Thoracic aorta (tissue), 2 donors: ENCODE measurements around the gene AGRP. TPM values are rescaled to one million over a fixed set of nuclear protein-coding genes. Genes with fewer than 3 reads are reported as not detected.

ENCODE experiments used
- ATAC-seq: fragments of 150-250 bp; one replicate; pipeline ENCODE4 v1.8.0; 2017; ENCODE audit warnings: low read depth; ENCODE audit not compliant: insufficient number of reproducible peaks, low FRiP score
- DNase-seq: peaks from one replicate; pipeline ENCODE4 v3.0.0-alpha.2; 2020; ENCODE audit warnings: low spot score
- H3K27ac ChIP-seq, 2 donors: fragments of 200-600 bp; sonication (generic); 1 replicate in 1 of 2; 2 replicates in 1 of 2; pipeline ENCODE4 v1.5.1; 2016; ENCODE audit warnings: mild to moderate bottlenecking in 2 of 2, moderate library complexity in 2 of 2
- H3K27me3 ChIP-seq: fragments of 200-600 bp; sonication (generic); replicated peaks from 2 replicates; pipeline ENCODE4 v1.6.0; 2016; ENCODE audit warnings: mild to moderate bottlenecking; ENCODE audit not compliant: insufficient read depth
- H3K36me3 ChIP-seq: fragments of 200-600 bp; sonication (generic); one replicate; pipeline ENCODE4 v1.5.1; 2016
- H3K4me1 ChIP-seq, 2 donors: fragments of 200-600 bp; sonication (generic); 1 replicate in 1 of 2; 2 replicates in 1 of 2; pipeline versions ENCODE4 v1.5.1 to v1.6.0; 2016; ENCODE audit warnings: low read depth in 2 of 2, mild to moderate bottlenecking in 1 of 2; ENCODE audit not compliant: control insufficient read depth in 1 of 2
- H3K4me3 ChIP-seq: fragments of 200-600 bp; sonication (generic); 2 replicates; pipeline ENCODE4 v1.5.1; 2016; ENCODE audit warnings: mild to moderate bottlenecking
- H3K9me3 ChIP-seq: fragments of 200-600 bp; sonication (generic); 2 replicates; pipeline ENCODE4 v1.5.1; 2016
- total RNA-seq, 2 donors: library from RNA; depleted of rRNA; stranded (reverse); fragments of >200 nt; gene quantifications; one replicate each; pipeline versions ENCODE4 v1.1.0 to v1.2.3, GENCODE V29; 2016
- TF ChIP-seq, protein P1 (sequence below): fragments of 200-600 bp; sonication (generic); IDR thresholded peaks from one replicate; pipeline ENCODE4 v1.5.1; 2019; ENCODE audit warnings: antibody characterized with exemption

AGRP gene, protein sequence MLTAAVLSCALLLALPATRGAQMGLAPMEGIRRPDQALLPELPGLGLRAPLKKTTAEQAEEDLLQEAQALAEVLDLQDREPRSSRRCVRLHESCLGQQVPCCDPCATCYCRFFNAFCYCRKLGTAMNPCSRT
- total RNA-seq, result not detected

DNA sequence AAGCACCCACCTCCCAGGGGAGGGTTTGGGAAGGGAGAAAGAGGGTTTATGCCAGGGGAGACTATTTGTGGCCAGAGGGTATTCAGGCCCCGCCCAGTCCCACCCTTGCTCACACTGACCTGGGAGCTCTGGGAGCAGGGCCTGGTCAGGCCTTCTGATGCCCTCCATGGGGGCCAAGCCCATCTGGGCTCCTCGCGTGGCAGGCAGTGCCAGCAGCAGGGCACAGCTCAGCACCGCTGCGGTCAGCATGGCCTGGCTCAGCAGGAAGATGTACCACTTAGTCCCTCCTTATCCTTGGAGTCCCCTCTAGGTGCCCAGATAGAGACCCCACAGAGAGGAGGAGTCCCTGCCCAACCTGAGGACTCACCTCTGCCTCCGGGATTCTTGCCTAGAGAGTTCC lies at the start of gene AGRP:
Gene AGRP, minus strand, starts transcription at position 398 of the 400 bp plus-strand sequence. Its CDS starts 149 bp downstream, at position 249.
- Histone ChIP-seq H3K36me3 (no peaks in the 10 kb centered on the region), H3K27me3 (no peaks in the 10 kb centered on the region), H3K27ac (no peak within 1 kb of the TSS), H3K4me1 (peaks cover 18 to 29% of the 10 kb centered on the region in 2 donors), H3K9me3 (no peaks in the 10 kb centered on the region), H3K4me3 (peak within 1 kb of the TSS; percentile 92)
- TF ChIP-seq, protein P1, sequence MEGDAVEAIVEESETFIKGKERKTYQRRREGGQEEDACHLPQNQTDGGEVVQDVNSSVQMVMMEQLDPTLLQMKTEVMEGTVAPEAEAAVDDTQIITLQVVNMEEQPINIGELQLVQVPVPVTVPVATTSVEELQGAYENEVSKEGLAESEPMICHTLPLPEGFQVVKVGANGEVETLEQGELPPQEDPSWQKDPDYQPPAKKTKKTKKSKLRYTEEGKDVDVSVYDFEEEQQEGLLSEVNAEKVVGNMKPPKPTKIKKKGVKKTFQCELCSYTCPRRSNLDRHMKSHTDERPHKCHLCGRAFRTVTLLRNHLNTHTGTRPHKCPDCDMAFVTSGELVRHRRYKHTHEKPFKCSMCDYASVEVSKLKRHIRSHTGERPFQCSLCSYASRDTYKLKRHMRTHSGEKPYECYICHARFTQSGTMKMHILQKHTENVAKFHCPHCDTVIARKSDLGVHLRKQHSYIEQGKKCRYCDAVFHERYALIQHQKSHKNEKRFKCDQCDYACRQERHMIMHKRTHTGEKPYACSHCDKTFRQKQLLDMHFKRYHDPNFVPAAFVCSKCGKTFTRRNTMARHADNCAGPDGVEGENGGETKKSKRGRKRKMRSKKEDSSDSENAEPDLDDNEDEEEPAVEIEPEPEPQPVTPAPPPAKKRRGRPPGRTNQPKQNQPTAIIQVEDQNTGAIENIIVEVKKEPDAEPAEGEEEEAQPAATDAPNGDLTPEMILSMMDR, result no peak
- DNase-seq, result no peak
- no peak for ATAC-seq

DNA sequence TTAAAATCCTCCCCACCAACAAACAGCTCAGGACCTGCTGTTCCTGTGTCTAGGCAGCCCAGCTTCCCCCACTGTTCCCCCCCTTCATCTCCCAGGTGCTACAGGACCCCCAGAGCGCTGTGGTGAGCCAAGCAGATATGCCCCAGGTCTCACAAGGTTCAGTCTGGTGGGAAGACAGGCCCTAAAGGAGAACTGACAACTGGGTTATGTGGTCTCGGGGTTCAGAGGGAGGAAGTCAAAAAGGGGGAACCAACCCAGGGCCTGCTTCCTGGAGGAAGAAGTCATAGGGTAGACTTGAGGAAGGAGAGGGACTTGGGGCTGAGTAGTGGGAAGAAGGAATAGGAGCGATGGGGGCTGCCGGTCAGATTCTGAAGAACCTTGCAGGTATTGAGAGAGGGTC lies 47.9 kb upstream of the AGRP start:
- TF ChIP-seq, protein P1, result no peak
- peaks cover 31 to 50% of the 10 kb centered on the region in 2 donors for H3K4me1 ChIP-seq
- H3K27me3 ChIP-seq, result no peaks in the 10 kb centered on the region
- H3K4me3 ChIP-seq, result peak overlapping the region; percentile 99
- peak overlapping the region; percentile 94 to 98 for H3K27ac ChIP-seq
- H3K36me3 ChIP-seq, result no peaks in the 10 kb centered on the region
- DNase-seq (no peak), ATAC-seq (no peak)
- H3K9me3 ChIP-seq, result no peaks in the 10 kb centered on the region

DNA sequence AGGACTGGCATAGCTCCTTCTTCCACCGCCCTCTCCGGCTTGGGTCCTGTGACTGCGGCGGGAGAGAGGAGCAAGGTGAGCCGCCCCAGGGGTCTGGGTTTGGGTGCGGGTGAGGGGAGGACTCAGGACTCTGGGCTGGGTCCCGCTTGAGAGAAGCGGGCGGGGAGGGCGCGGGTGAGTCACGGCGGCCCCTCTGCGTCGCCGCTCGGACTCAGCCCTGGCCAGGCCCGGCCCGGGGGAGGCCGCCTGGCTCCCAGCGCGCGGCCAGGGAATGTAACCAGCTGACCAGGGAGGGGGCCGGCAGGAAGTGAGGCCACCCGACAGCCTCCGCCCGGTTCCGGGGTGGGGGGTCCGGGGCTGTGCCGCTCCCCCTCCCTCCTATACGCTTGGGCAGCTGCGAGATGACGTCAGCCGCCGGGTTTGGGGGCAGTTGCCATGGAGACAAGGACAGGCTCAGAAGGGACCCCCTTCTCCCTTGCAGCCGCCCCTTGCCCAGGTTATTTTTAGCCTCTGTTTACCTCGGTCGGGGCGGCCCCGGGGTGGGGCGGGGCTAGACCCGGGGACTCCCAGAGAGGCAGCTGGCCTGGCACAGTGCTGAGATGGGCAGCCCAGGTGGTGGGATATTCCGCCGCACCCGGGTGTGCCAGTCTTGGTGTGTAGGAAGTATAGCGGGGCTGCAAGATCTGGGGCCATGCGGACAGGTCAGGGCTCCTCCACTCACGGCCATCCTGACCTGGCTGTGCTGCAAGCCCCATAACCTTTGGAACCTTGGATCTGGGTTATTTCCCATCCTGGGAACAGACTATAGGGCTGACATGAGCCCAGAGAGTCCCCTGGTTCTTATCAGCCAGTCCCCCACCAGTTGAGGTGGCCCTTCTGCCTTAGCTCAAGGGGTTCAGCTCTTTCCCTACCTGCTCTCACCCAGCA lies 46.9 kb upstream of the AGRP start:
- peak; percentile 69 for ATAC-seq
- peak; percentile 62 for DNase-seq
- Histone ChIP-seq H3K4me1 (peaks cover 29 to 44% of the 10 kb centered on the region in 2 donors), H3K4me3 (peak overlapping the region; percentile 99), H3K27me3 (no peaks in the 10 kb centered on the region), H3K9me3 (no peaks in the 10 kb centered on the region), H3K27ac (peak overlapping the region; percentile 94 to 98), H3K36me3 (no peaks in the 10 kb centered on the region)
- TF ChIP-seq, protein P1, result no peak

DNA sequence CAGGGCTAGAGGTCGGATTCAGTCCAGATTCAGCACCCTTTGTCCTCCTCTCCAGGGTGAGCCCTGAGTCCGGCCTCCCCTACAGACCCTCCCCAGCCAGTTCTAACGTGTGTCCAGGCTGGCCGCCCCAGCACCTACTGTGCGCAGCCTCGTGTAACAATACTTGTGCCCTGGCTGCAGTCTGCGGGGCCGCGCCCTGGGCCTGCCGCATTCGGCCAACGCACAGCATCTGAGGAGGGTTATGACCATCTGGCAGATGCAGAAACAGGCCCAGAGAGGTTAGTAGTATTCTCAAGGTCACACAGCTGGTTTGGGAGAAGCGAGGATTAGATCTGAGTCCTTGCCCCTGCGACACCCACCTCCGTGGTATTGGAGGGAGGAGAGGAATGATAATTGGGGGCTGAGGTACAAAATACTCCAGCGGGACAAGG lies 46.2 kb upstream of the AGRP start:
- ATAC-seq, result no peak
- TF ChIP-seq, protein P1, result no peak
- no peaks in the 10 kb centered on the region for H3K36me3 ChIP-seq
- H3K4me1 ChIP-seq, result peaks cover 29 to 44% of the 10 kb centered on the region in 2 donors
- no peaks in the 10 kb centered on the region for H3K9me3 ChIP-seq
- H3K4me3 ChIP-seq, result peak overlapping the region; percentile 99
- peak overlapping the region; percentile 94 to 98 for H3K27ac ChIP-seq
- DNase-seq, result no peak
- H3K27me3 ChIP-seq, result no peaks in the 10 kb centered on the region

DNA sequence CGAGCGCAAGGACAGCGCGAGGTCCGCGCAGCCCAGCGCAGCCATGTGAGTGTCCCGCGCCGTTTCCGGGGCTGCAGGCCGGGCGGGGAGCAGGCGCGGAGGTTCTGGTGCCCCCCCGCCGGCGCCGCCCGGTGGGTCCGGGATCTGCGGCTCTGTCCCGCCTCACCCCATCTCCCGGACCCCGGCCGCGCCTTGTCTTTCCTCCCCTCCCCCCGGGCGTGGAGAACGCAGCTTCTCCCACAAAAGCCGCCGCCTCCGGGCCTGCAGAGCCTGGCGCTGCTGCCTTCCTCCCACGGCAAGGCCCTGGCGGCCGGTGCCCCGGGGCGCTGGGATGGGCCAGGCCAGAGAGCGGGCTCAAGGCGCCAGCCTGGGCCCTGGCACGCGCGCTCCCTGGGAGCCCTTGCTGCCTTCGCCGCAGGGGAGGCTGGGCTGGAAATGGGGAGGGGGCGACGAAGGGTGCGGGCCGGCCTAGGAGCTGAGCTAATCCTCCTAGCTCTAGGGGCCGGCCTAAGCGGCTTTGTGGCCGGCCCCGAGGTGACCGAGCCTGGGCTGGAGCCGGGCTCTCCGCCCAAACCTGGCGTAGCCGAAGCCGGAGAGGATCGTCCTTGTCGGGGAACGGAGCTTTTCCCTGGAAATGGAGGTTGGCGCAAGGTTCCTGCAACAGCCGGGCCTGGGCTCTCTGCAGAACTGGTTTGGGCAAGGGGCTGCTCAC lies 45.7 kb upstream of the AGRP start:
- TF ChIP-seq, protein P1, result no peak
- DNase-seq (no peak), ATAC-seq (no peak)
- no peaks in the 10 kb centered on the region for H3K36me3 ChIP-seq
- no peaks in the 10 kb centered on the region for H3K9me3 ChIP-seq
- H3K4me1 ChIP-seq, result peaks cover 29 to 44% of the 10 kb centered on the region in 2 donors
- H3K27me3 ChIP-seq, result no peaks in the 10 kb centered on the region
- peak overlapping the region; percentile 94 to 98 for H3K27ac ChIP-seq
- peak overlapping the region; percentile 99 for H3K4me3 ChIP-seq
